ENCODE results near the gene SCP2D1.
"Not testable (repeated sequence)": the region's sequence is repeated elsewhere in the genome, so short reads cannot be mapped to it uniquely, and the experiment has no call there.

SCP2D1 gene
- 0 to 0.09 (median 0) reads per million in 3 donors for total RNA-seq

- Histone ChIP-seq H3K27ac (ENCODE audit: insufficient read depth, low read length, poor library complexity, severe bottlenecking) (no peak within 1 kb of the TSS), H3K36me3 (ENCODE audit: control insufficient read depth, insufficient read depth, low read length) (no peaks in the 10 kb centered on the region), H3K9me3 (ENCODE audit: control insufficient read depth, low read length) (no peaks in the 10 kb centered on the region), H3K4me1 (ENCODE audit: control insufficient read depth, insufficient read depth, low read length, poor library complexity, severe bottlenecking) (no peaks in the 10 kb centered on the region), H3K27me3 (replicated peaks; ENCODE audit: control insufficient read depth, insufficient read depth, low read length, poor library complexity, severe bottlenecking) (no peaks in the 10 kb centered on the region), H3K4me3 (ENCODE audit: insufficient read depth, low read depth, low read length, poor library complexity, severe bottlenecking) (no peak within 1 kb of the TSS)
- DNase-seq = no peak
These were observed at the start of gene SCP2D1 for GRCh38 chr20:18813483-18813882. SCP2D1 (plus strand) TSS chr20:18813783; CDS start chr20:18813816, 33 bp downstream.

GRCh38 chr20:18767676-18768075 lies 45.9 kb upstream of the SCP2D1 start:
- Histone ChIP-seq H3K36me3 (ENCODE audit: control insufficient read depth, insufficient read depth, low read length) (no peaks in the 10 kb centered on the region), H3K9me3 (ENCODE audit: control insufficient read depth, low read length) (no peaks in the 10 kb centered on the region), H3K27ac (ENCODE audit: insufficient read depth, low read length, poor library complexity, severe bottlenecking) (no peak overlapping the region), H3K4me3 (ENCODE audit: insufficient read depth, low read depth, low read length, poor library complexity, severe bottlenecking) (no peak overlapping the region), H3K27me3 (replicated peaks; ENCODE audit: control insufficient read depth, insufficient read depth, low read length, poor library complexity, severe bottlenecking) (no peaks in the 10 kb centered on the region), H3K4me1 (ENCODE audit: control insufficient read depth, insufficient read depth, low read length, poor library complexity, severe bottlenecking) (no peaks in the 10 kb centered on the region)
- no peak for DNase-seq

GRCh38 chr20:18773566-18773965 lies 40.0 kb upstream of the SCP2D1 start:
- DNase-seq = no peak
- peaks cover 4% of the 10 kb centered on the region for H3K27me3 ChIP-seq (replicated peaks; ENCODE audit: control insufficient read depth, insufficient read depth, low read length, poor library complexity, severe bottlenecking)
- H3K36me3 ChIP-seq (ENCODE audit: control insufficient read depth, insufficient read depth, low read length) = no peaks in the 10 kb centered on the region

GRCh38 chr20:18774207-18774606 lies 39.4 kb upstream of the SCP2D1 start:
- no peak overlapping the region for H3K4me3 ChIP-seq (ENCODE audit: insufficient read depth, low read depth, low read length, poor library complexity, severe bottlenecking)
- no peaks in the 10 kb centered on the region for H3K36me3 ChIP-seq (ENCODE audit: control insufficient read depth, insufficient read depth, low read length)
- DNase-seq = no peak
- H3K27ac ChIP-seq (ENCODE audit: insufficient read depth, low read length, poor library complexity, severe bottlenecking) = no peak overlapping the region
- H3K4me1 ChIP-seq (ENCODE audit: control insufficient read depth, insufficient read depth, low read length, poor library complexity, severe bottlenecking) = no peaks in the 10 kb centered on the region
- H3K27me3 ChIP-seq (replicated peaks; ENCODE audit: control insufficient read depth, insufficient read depth, low read length, poor library complexity, severe bottlenecking) = peaks cover 4% of the 10 kb centered on the region
- no peaks in the 10 kb centered on the region for H3K9me3 ChIP-seq (ENCODE audit: control insufficient read depth, low read length)

More at GRCh38 chr20:18773566-18773965, 40.0 kb upstream of the SCP2D1 start:
- no peak overlapping the region for H3K4me3 ChIP-seq (ENCODE audit: insufficient read depth, low read depth, low read length, poor library complexity, severe bottlenecking)
- no peaks in the 10 kb centered on the region for H3K4me1 ChIP-seq (ENCODE audit: control insufficient read depth, insufficient read depth, low read length, poor library complexity, severe bottlenecking)
- H3K9me3 ChIP-seq (ENCODE audit: control insufficient read depth, low read length) = no peaks in the 10 kb centered on the region
- H3K27ac ChIP-seq (ENCODE audit: insufficient read depth, low read length, poor library complexity, severe bottlenecking) = no peak overlapping the region

GRCh38 chr20:18775633-18776032 lies 38.0 kb upstream of the SCP2D1 start:
- no peaks in the 10 kb centered on the region for H3K36me3 ChIP-seq (ENCODE audit: control insufficient read depth, insufficient read depth, low read length)
- no peak for DNase-seq

GRCh38 chr20:18778690-18779392 lies 34.7 kb upstream of the SCP2D1 start:
- Histone ChIP-seq H3K27me3 (replicated peaks; ENCODE audit: control insufficient read depth, insufficient read depth, low read length, poor library complexity, severe bottlenecking) (no peaks in the 10 kb centered on the region), H3K27ac (ENCODE audit: insufficient read depth, low read length, poor library complexity, severe bottlenecking) (no peak overlapping the region), H3K4me3 (ENCODE audit: insufficient read depth, low read depth, low read length, poor library complexity, severe bottlenecking) (no peak overlapping the region), H3K4me1 (ENCODE audit: control insufficient read depth, insufficient read depth, low read length, poor library complexity, severe bottlenecking) (no peaks in the 10 kb centered on the region), H3K36me3 (ENCODE audit: control insufficient read depth, insufficient read depth, low read length) (no peaks in the 10 kb centered on the region), H3K9me3 (ENCODE audit: control insufficient read depth, low read length) (no peaks in the 10 kb centered on the region)
- no peak for DNase-seq

More at GRCh38 chr20:18775633-18776032, 38.0 kb upstream of the SCP2D1 start:
- Histone ChIP-seq H3K4me1 (ENCODE audit: control insufficient read depth, insufficient read depth, low read length, poor library complexity, severe bottlenecking) (no peaks in the 10 kb centered on the region), H3K27ac (ENCODE audit: insufficient read depth, low read length, poor library complexity, severe bottlenecking) (no peak overlapping the region), H3K27me3 (replicated peaks; ENCODE audit: control insufficient read depth, insufficient read depth, low read length, poor library complexity, severe bottlenecking) (peaks cover 4% of the 10 kb centered on the region), H3K9me3 (ENCODE audit: control insufficient read depth, low read length) (no peaks in the 10 kb centered on the region), H3K4me3 (ENCODE audit: insufficient read depth, low read depth, low read length, poor library complexity, severe bottlenecking) (no peak overlapping the region)

- DNase-seq = no peak
- H3K4me3 ChIP-seq (ENCODE audit: insufficient read depth, low read depth, low read length, poor library complexity, severe bottlenecking) = no peak overlapping the region
- no peaks in the 10 kb centered on the region for H3K36me3 ChIP-seq (ENCODE audit: control insufficient read depth, insufficient read depth, low read length)
- no peak overlapping the region for H3K27ac ChIP-seq (ENCODE audit: insufficient read depth, low read length, poor library complexity, severe bottlenecking)
- H3K9me3 ChIP-seq (ENCODE audit: control insufficient read depth, low read length) = no peaks in the 10 kb centered on the region
- no peaks in the 10 kb centered on the region for H3K4me1 ChIP-seq (ENCODE audit: control insufficient read depth, insufficient read depth, low read length, poor library complexity, severe bottlenecking)
- H3K27me3 ChIP-seq (replicated peaks; ENCODE audit: control insufficient read depth, insufficient read depth, low read length, poor library complexity, severe bottlenecking) = no peaks in the 10 kb centered on the region
These were observed 33.0 kb upstream of the SCP2D1 start for GRCh38 chr20:18780385-18781130.

- DNase-seq = no peak
- Histone ChIP-seq H3K4me3 (ENCODE audit: insufficient read depth, low read depth, low read length, poor library complexity, severe bottlenecking) (no peak overlapping the region), H3K36me3 (ENCODE audit: control insufficient read depth, insufficient read depth, low read length) (no peaks in the 10 kb centered on the region), H3K4me1 (ENCODE audit: control insufficient read depth, insufficient read depth, low read length, poor library complexity, severe bottlenecking) (no peaks in the 10 kb centered on the region), H3K27me3 (replicated peaks; ENCODE audit: control insufficient read depth, insufficient read depth, low read length, poor library complexity, severe bottlenecking) (no peaks in the 10 kb centered on the region), H3K9me3 (ENCODE audit: control insufficient read depth, low read length) (no peaks in the 10 kb centered on the region), H3K27ac (ENCODE audit: insufficient read depth, low read length, poor library complexity, severe bottlenecking) (no peak overlapping the region)
These were observed 32.1 kb upstream of the SCP2D1 start for GRCh38 chr20:18781509-18781908.

GRCh38 chr20:18783385-18783959 lies 30.1 kb upstream of the SCP2D1 start:
- H3K9me3 ChIP-seq (ENCODE audit: control insufficient read depth, low read length) = no peaks in the 10 kb centered on the region
- DNase-seq = no peak

GRCh38 chr20:18787046-18787445 lies 26.5 kb upstream of the SCP2D1 start:
- H3K36me3 ChIP-seq (ENCODE audit: control insufficient read depth, insufficient read depth, low read length); H3K27me3 ChIP-seq (replicated peaks; ENCODE audit: control insufficient read depth, insufficient read depth, low read length, poor library complexity, severe bottlenecking); H3K9me3 ChIP-seq (ENCODE audit: control insufficient read depth, low read length); H3K4me1 ChIP-seq (ENCODE audit: control insufficient read depth, insufficient read depth, low read length, poor library complexity, severe bottlenecking); H3K27ac ChIP-seq (ENCODE audit: insufficient read depth, low read length, poor library complexity, severe bottlenecking); H3K4me3 ChIP-seq (ENCODE audit: insufficient read depth, low read depth, low read length, poor library complexity, severe bottlenecking); DNase-seq: not testable (repeated sequence)

More at GRCh38 chr20:18783385-18783959, 30.1 kb upstream of the SCP2D1 start:
- Histone ChIP-seq H3K4me1 (ENCODE audit: control insufficient read depth, insufficient read depth, low read length, poor library complexity, severe bottlenecking) (no peaks in the 10 kb centered on the region), H3K27ac (ENCODE audit: insufficient read depth, low read length, poor library complexity, severe bottlenecking) (no peak overlapping the region), H3K27me3 (replicated peaks; ENCODE audit: control insufficient read depth, insufficient read depth, low read length, poor library complexity, severe bottlenecking) (no peaks in the 10 kb centered on the region), H3K36me3 (ENCODE audit: control insufficient read depth, insufficient read depth, low read length) (no peaks in the 10 kb centered on the region), H3K4me3 (ENCODE audit: insufficient read depth, low read depth, low read length, poor library complexity, severe bottlenecking) (no peak overlapping the region)

Data from effector memory CD4-positive, alpha-beta T cell (primary cell).